HepG2 (cell line): ENCODE results near the gene CPHXL2. TPM values are rescaled to one million over a fixed set of nuclear protein-coding genes. Genes with fewer than 3 reads are reported as not detected.

Experiments
- ATAC-seq: fragments of 200-7000 bp; cut with Tn5 transposase; 3 replicates; pipeline ENCODE4 v1.9.1; 2020; ENCODE audit warnings: mild to moderate bottlenecking, moderate library complexity
- BruUV-seq: library from RNA; stranded (reverse); fragments of 400-500 nt; replicated peaks from 2 replicates; lab custom pipeline; 2021; lab: Mats Ljungman, UMichigan
- CTCF ChIA-PET: fragments of 300-600 bp; formaldehyde crosslinking; extraction: SDS; loops from one replicate; lab custom pipeline; 2021; ENCODE audit warnings: low total read pairs, inconsistent platforms, low intra/inter-chr PET ratio; lab: Yijun Ruan, JAX
- POLR2A ChIA-PET: fragments of 350-600 bp; sonication (Branson Sonifier 250); formaldehyde crosslinking; loops from one replicate; lab custom pipeline; 2020; ENCODE audit warnings: antibody characterized with exemption, inconsistent platforms; lab: Yijun Ruan, JAX
- DNase-seq: peaks from one replicate; pipeline ENCODE4 v3.0.0-alpha.2; 2015; ENCODE audit warnings: low spot score
- FAIRE-seq: peaks from 3 replicates; lab custom pipeline; 2011; peaks lifted over from hg19 to GRCh38; lab: Jason Lieb, UNC
- H2AFZ ChIP-seq: one replicate; pipeline ENCODE4 v1.6.1; 2011; ENCODE audit warnings: low read length, inconsistent platforms
- H3K27ac ChIP-seq: fragments of 300-600 bp; 3 replicates; pipeline ENCODE4 v1.8.0; 2011; ENCODE audit warnings: mixed run types, mild to moderate bottlenecking, mixed read lengths, low read length, inconsistent platforms; ENCODE audit not compliant: insufficient read depth; ENCODE audit errors: extremely low read length
- H3K27me3 ChIP-seq, 2 experiments: fragments of 200-600 bp in 1 of 2; 2 replicates in 1 of 2; 3 replicates in 1 of 2; pipeline versions ENCODE4 v1.6.0 to v1.8.0; 2011; ENCODE audit warnings: low read length in 2 of 2, mild to moderate bottlenecking in 2 of 2, moderate library complexity in 2 of 2, inconsistent platforms in 1 of 2; ENCODE audit not compliant: insufficient read depth in 2 of 2, control insufficient read depth in 1 of 2
- H3K36me3 ChIP-seq, 2 experiments: fragments of 200-600 bp in 1 of 2; replicated peaks in 1 of 2; 2 replicates in 1 of 2; 3 replicates in 1 of 2; pipeline versions ENCODE4 v1.5.1 to v1.8.0; 2011; ENCODE audit warnings: low read length in 2 of 2, inconsistent platforms in 1 of 2; ENCODE audit not compliant: insufficient read depth in 2 of 2, control insufficient read depth in 1 of 2
- H3K4me1 ChIP-seq: 2 replicates; pipeline ENCODE4 v1.5.1; 2012; ENCODE audit warnings: low read length, inconsistent platforms; ENCODE audit not compliant: insufficient read depth
- H3K4me2 ChIP-seq: 2 replicates; pipeline ENCODE4 v1.6.0; 2011; ENCODE audit warnings: low read depth, low read length, inconsistent platforms
- H3K4me3 ChIP-seq, 3 experiments: fragments of 200-600 bp in 1 of 3; sonication (generic), shearing (Covaris generic) in 1 of 3; replicated peaks in 1 of 3; 2 replicates each; pipeline ENCODE4 v1.5.1; 2011 to 2016; ENCODE audit warnings: low read length in 3 of 3, inconsistent platforms in 2 of 3, low read depth in 2 of 3, mild to moderate bottlenecking in 2 of 3, control low read depth in 1 of 3, mixed read lengths in 1 of 3; ENCODE audit not compliant: insufficient read depth in 1 of 3
- H3K79me2 ChIP-seq: one replicate; pipeline ENCODE4 v1.6.1; 2011; ENCODE audit warnings: low read length, inconsistent platforms; ENCODE audit not compliant: insufficient read depth
- H3K9ac ChIP-seq: 2 replicates; pipeline ENCODE4 v1.6.0; 2011; ENCODE audit warnings: mild to moderate bottlenecking, low read depth, low read length, inconsistent platforms; ENCODE audit not compliant: insufficient read depth
- H3K9me3 ChIP-seq: 2 replicates; pipeline ENCODE4 v1.5.1; 2012; ENCODE audit warnings: mild to moderate bottlenecking, low read length
- H4K20me1 ChIP-seq: 2 replicates; pipeline ENCODE4 v1.6.0; 2011; ENCODE audit warnings: inconsistent platforms, mild to moderate bottlenecking, low read length, moderate library complexity; ENCODE audit not compliant: insufficient read depth
- ATM ChIP-seq: fragments of 450-650 bp; IDR thresholded peaks from 2 replicates; pipeline ENCODE4 v1.7.1; 2017; ENCODE audit warnings: mild to moderate bottlenecking, borderline replicate concordance
- DNMT3B ChIP-seq: conservative IDR thresholded peaks from 2 replicates; pipeline ENCODE4 v1.6.1; 2016; ENCODE audit warnings: missing biosample characterization, control low read depth
- KDM3A ChIP-seq: IDR thresholded peaks from 2 replicates; pipeline ENCODE4 v1.6.1; 2018; ENCODE audit warnings: low read depth, missing compliant biosample characterization
- MXD3 ChIP-seq: IDR thresholded peaks from 2 replicates; pipeline ENCODE4 v1.6.1; 2016; ENCODE audit warnings: mild to moderate bottlenecking, missing biosample characterization, missing genetic modification reagents
- PHB2 ChIP-seq: fragments of 450-650 bp; IDR thresholded peaks from 2 replicates; pipeline ENCODE4 v1.6.1; 2018; ENCODE audit not compliant: partially characterized antibody
- SRY ChIP-seq: sonication (generic); formaldehyde crosslinking; IDR thresholded peaks from 2 replicates; pipeline ENCODE4 v1.8.0; 2022; ENCODE audit warnings: mild to moderate bottlenecking, missing genetic modification reagents
- ZBED4 ChIP-seq: sonication (generic); formaldehyde crosslinking; IDR thresholded peaks from 2 replicates; pipeline ENCODE4 v1.4.0; 2020; ENCODE audit warnings: missing genetic modification reagents, borderline replicate concordance
- ZFP36 ChIP-seq: fragments of 150-350 bp; IDR thresholded peaks from 2 replicates; pipeline ENCODE4 v1.6.1; 2018; ENCODE audit warnings: borderline replicate concordance, low read length, low read depth; ENCODE audit not compliant: partially characterized antibody
- ZNF224 ChIP-seq: sonication (generic); formaldehyde crosslinking; IDR thresholded peaks from 2 replicates; pipeline ENCODE4 v1.5.0; 2020; ENCODE audit warnings: mild to moderate bottlenecking, missing genetic modification reagents
- ZNF496 ChIP-seq: sonication (generic); formaldehyde crosslinking; IDR thresholded peaks from 2 replicates; pipeline ENCODE4 v1.8.1; 2023; ENCODE audit warnings: mild to moderate bottlenecking, moderate library complexity, missing genetic modification reagents; ENCODE audit not compliant: insufficient replicate concordance
- ZNF567 ChIP-seq: sonication (generic); formaldehyde crosslinking; IDR thresholded peaks from 2 replicates; pipeline ENCODE4 v1.8.1; 2023; ENCODE audit warnings: mild to moderate bottlenecking, missing genetic modification reagents, borderline replicate concordance
- ZNF691 ChIP-seq: sonication (generic); formaldehyde crosslinking; IDR thresholded peaks from 2 replicates; pipeline ENCODE4 v1.4.0; 2020; ENCODE audit warnings: missing genetic modification reagents, low read depth, mild to moderate bottlenecking, borderline replicate concordance
- in situ Hi-C: cut with HindIII; loops from 2 replicates; pipeline ENCODE4 v1.10.0; 2017; ENCODE audit warnings: low pct_unique_long_range_greater_than_20kb; ENCODE audit not compliant: extremely low pct_ligation_motif_present
- intact Hi-C: fragments of 100-400 bp; cut with micrococcal nuclease; formaldehyde crosslinking; loops from one replicate; pipeline ENCODE4 v1.10.0; 2022; ENCODE audit not compliant: unreplicated experiment
- polyA plus RNA-seq, 8 experiments: library from polyadenylated mRNA; depleted of rRNA in 3 of 8; stranded (reverse) in 7 of 8; unstranded in 1 of 8; fragments of >200 nt; fragmentation: Illumina TruSeq in 4 of 8; extraction: Trizol in 4 of 8; gene quantifications; 2 replicates each; pipeline versions ENCODE4 v1.2.1 to v1.2.3, GENCODE V29; 2011 to 2016; ENCODE audit warnings: low read depth in 4 of 8, missing spikeins in 1 of 8, mixed read lengths in 1 of 8; ENCODE audit not compliant: insufficient read depth in 1 of 8
- total RNA-seq, 5 experiments: library from RNA; depleted of rRNA; stranded (reverse); fragments of >200 nt; fragmentation: Illumina TruSeq; extraction: Trizol; gene quantifications; 2 replicates each; pipeline ENCODE4 v1.2.3, GENCODE V29; 2016; ENCODE audit warnings: low read depth in 1 of 5

Gene CPHXL2
- total and polyA plus RNA-seq, 2 of the 13 experiments (the other 11 are each of a cell fraction or from before 2014, with no cell fraction given), result not detected

DNA sequence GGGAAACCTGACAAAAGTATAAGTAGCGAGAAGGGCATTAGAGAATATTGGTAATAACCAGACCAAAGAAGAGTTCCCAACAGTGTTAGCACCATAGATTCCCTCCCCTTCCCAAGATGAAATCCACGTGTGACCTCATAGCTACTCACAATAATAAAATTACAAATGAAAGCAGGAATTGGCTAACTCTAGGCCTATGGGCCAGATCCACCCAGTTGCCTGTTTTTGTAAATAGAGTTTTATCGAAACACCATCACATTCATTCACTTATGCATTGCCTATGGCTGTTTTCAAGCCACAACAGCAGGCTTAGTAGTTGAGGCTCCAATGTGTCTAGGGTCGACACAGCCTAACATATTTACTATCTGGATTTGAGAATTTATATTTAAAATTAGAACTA is 41.6 kb upstream of the CPHXL2 start (continued):
- TF ChIP-seq ZBED4 (CRISPR knock-in tag) (no peak), ZNF496 (no peak)

DNA sequence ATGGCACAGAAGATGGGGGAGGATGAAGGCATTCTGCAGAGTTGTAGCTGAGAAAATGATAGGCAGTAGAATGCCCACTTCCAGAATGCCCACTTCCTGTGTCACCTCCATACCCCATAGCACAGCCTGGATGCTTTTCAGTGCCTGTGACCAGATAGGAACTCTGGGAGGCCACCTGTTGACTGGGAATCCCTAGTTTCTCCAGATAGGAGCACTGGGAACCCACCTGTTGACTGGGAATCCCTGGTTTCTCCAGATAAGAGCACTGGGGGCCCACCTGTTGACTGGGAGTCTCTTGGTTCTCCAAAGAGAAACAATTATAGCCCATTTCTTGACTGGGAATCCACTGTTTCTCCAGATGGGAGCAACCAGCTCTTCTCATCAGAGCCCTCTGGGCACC is 37.9 kb upstream of the CPHXL2 start:
- no peak overlapping the region for H2AFZ ChIP-seq
- H3K4me1 ChIP-seq, result no peaks in the 10 kb centered on the region
- intact Hi-C loops (no loop called here), in situ Hi-C loops (no loop called here)
- FAIRE-seq (no peak), ATAC-seq (no peak), DNase-seq (no peak)
- H4K20me1 ChIP-seq, result no peaks in the 10 kb centered on the region
- H3K27ac ChIP-seq, result no peak overlapping the region
- ChIA-PET POLR2A (no interaction called here), CTCF (no interaction called here)
- no TSS peak for BruUV-seq
- H3K9ac ChIP-seq, result no peak overlapping the region
- no peaks in the 10 kb centered on the region for H3K79me2 ChIP-seq
- H3K9me3 ChIP-seq, result peaks cover 12% of the 10 kb centered on the region
- no peak overlapping the region for H3K4me3 ChIP-seq
- no peaks in the 10 kb centered on the region for H3K36me3 ChIP-seq
- H3K27me3 ChIP-seq, result peaks cover 0 to 3% of the 10 kb centered on the region in 2 experiments; a peak in 2 of 5 replicates
- no peak for TF ChIP-seq PHB2
- no peak for TF ChIP-seq ATM
- TF ChIP-seq KDM3A (CRISPR knock-in tag), result no peak
- no peak for TF ChIP-seq DNMT3B (CRISPR knock-in tag)
- TF ChIP-seq ZFP36, result no peak
- TF ChIP-seq ZNF691, result no peak
- no peak for TF ChIP-seq SRY (CRISPR knock-in tag)
- no peak for TF ChIP-seq ZNF567 (CRISPR knock-in tag)
- no peak for TF ChIP-seq MXD3 (CRISPR knock-in tag)
- TF ChIP-seq ZNF224 (CRISPR knock-in tag), result no peak
- no peak overlapping the region for H3K4me2 ChIP-seq
